ENCODE data around the gene PROSER1. TPM values are rescaled to one million over a fixed set of nuclear protein-coding genes. Genes with fewer than 3 reads are reported as not detected.

Gene PROSER1
- total RNA-seq, 1 experiment from 2014 or later: 58.5 TPM

DNA sequence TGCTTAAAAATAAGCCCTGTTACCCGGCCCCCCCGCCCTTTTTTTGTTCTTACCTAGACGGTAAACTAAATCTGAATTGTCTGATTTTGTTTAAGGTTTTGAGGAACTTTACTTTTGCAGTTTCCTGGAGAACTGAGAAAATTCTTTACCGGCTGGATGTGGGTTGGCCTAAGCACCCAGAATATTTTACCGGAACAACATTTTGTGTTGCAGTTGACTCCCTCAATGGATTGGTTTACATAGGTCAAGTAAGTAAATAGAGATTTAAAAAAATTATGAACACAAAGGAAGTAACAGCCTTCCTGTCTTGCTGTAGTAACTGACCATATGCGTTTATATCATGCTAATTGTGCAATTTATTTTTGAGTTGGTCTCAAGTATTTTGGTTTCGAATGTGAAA, 1.2 kb upstream of the PROSER1 start:
- H3K36me3 ChIP-seq (ENCODE audit: insufficient read depth, low read length, poor library complexity, severe bottlenecking): no peaks in the 10 kb centered on the region
- ChIA-PET CTCF (no interaction called here), POLR2A (ENCODE audit: low non-redundant PET) (no interaction called here)
- intact Hi-C loops (cut with micrococcal nuclease; ENCODE audit: unreplicated experiment): loop anchor here (5.0 to 10.0 kb wide), 2 partner anchors 374 to 633 kb away; no protein-coding TSS in a partner anchor
- H3K9me3 ChIP-seq (ENCODE audit: low read depth, low read length, poor library complexity, severe bottlenecking): no peaks in the 10 kb centered on the region
- TF ChIP-seq, protein P1, sequence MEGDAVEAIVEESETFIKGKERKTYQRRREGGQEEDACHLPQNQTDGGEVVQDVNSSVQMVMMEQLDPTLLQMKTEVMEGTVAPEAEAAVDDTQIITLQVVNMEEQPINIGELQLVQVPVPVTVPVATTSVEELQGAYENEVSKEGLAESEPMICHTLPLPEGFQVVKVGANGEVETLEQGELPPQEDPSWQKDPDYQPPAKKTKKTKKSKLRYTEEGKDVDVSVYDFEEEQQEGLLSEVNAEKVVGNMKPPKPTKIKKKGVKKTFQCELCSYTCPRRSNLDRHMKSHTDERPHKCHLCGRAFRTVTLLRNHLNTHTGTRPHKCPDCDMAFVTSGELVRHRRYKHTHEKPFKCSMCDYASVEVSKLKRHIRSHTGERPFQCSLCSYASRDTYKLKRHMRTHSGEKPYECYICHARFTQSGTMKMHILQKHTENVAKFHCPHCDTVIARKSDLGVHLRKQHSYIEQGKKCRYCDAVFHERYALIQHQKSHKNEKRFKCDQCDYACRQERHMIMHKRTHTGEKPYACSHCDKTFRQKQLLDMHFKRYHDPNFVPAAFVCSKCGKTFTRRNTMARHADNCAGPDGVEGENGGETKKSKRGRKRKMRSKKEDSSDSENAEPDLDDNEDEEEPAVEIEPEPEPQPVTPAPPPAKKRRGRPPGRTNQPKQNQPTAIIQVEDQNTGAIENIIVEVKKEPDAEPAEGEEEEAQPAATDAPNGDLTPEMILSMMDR (conservative IDR thresholded peaks at IDR 0.05; ENCODE audit: low read depth, low read length): no peak
- no peak for TF ChIP-seq EZH2 (IDR thresholded peaks at IDR 0.05; ENCODE audit: borderline replicate concordance, low read depth, low read length, poor library complexity, severe bottlenecking)
- H3K27me3 ChIP-seq (replicated peaks; ENCODE audit: insufficient read depth, low read depth, low read length, poor library complexity): no peaks in the 10 kb centered on the region
- peaks cover 17% of the 10 kb centered on the region for H3K4me1 ChIP-seq (ENCODE audit: insufficient read depth, low read length, poor library complexity, severe bottlenecking)
- no peak for DNase-seq (ENCODE audit: low spot score)
- BruUV-seq (replicated peaks): no TSS peak
- H3K4me3 ChIP-seq (ENCODE audit: low read depth, low read length, poor library complexity, severe bottlenecking): peak overlapping the region; percentile 89
- peak overlapping the region; percentile 82 for H3K27ac ChIP-seq (ENCODE audit: low read depth, low read length, poor library complexity, severe bottlenecking)

DNA sequence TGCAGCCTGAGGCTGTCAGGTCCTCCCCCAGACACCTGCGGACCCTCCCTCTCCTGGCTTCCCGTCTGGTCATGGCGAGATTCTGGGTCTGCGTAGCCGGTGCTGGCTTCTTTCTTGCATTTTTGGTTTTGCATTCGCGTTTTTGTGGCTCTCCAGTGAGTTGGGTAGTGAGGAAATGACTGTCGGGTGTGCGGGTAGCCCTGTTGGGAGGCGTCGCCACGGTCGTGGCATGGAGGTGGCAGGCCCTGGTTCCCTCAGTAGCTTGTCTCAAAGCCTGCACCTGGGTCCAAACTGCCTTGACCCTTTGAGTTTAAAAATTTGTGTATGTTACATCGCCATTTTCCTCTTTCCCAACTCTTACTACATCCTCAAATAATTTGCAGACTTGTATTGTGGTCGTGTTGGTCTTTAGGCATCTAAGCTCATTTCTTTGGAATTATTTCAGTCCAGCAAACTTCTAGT, 711 bp upstream of the PROSER1 start:
- Histone ChIP-seq H3K36me3 (ENCODE audit: insufficient read depth, low read length, poor library complexity, severe bottlenecking) (no peaks in the 10 kb centered on the region), H3K27ac (ENCODE audit: low read depth, low read length, poor library complexity, severe bottlenecking) (peak overlapping the region; percentile 82), H3K27me3 (replicated peaks; ENCODE audit: insufficient read depth, low read depth, low read length, poor library complexity) (no peaks in the 10 kb centered on the region), H3K4me3 (ENCODE audit: low read depth, low read length, poor library complexity, severe bottlenecking) (peak overlapping the region; percentile 89), H3K9me3 (ENCODE audit: low read depth, low read length, poor library complexity, severe bottlenecking) (no peaks in the 10 kb centered on the region), H3K4me1 (ENCODE audit: insufficient read depth, low read length, poor library complexity, severe bottlenecking) (peaks cover 21% of the 10 kb centered on the region)
- peak; percentile 63 for DNase-seq (ENCODE audit: low spot score)
- TF ChIP-seq, protein P1 (conservative IDR thresholded peaks at IDR 0.05; ENCODE audit: low read depth, low read length): no peak
- no peak for TF ChIP-seq EZH2 (IDR thresholded peaks at IDR 0.05; ENCODE audit: borderline replicate concordance, low read depth, low read length, poor library complexity, severe bottlenecking)
- intact Hi-C loops (cut with micrococcal nuclease; ENCODE audit: unreplicated experiment): loop anchor here (5.0 to 10.0 kb wide), 2 partner anchors 374 to 634 kb away; no protein-coding TSS in a partner anchor
- POLR2A ChIA-PET (ENCODE audit: low non-redundant PET): no interaction called here
- CTCF ChIA-PET: interaction anchor here (1.3 kb wide), 1 partner anchor 577 kb away, joined by 4 read pairs; no protein-coding TSS in a partner anchor
- no TSS peak for BruUV-seq (replicated peaks)

DNA sequence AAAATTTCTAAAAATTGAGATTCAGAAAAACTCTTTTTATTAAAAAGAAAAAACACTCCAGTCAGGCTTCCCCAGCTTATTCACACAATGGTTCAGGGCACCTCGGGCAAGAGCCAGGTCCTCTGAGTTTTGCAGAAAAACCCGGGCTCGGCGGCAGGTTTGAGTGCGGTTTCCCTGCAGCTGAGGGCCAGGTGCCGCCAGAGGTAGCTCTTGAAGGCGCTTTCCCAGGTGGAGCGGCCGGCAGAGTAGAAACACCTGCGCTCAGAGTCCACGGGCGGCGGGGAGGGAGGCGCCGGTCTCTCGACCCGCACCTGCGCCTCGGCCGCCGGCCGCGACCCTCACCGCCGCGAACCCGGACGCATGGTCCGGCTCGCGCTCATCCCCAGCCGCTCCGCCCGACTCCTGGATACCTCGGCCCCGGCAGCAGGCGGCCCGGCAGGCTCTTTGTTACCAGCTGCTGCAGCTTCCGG, 444 bp downstream of the PROSER1 start:
- no TSS peak for BruUV-seq (replicated peaks)
- Histone ChIP-seq H3K9me3 (ENCODE audit: low read depth, low read length, poor library complexity, severe bottlenecking) (no peaks in the 10 kb centered on the region), H3K4me3 (ENCODE audit: low read depth, low read length, poor library complexity, severe bottlenecking) (peak overlapping the region; percentile 89), H3K27me3 (replicated peaks; ENCODE audit: insufficient read depth, low read depth, low read length, poor library complexity) (no peaks in the 10 kb centered on the region), H3K36me3 (ENCODE audit: insufficient read depth, low read length, poor library complexity, severe bottlenecking) (no peaks in the 10 kb centered on the region), H3K4me1 (ENCODE audit: insufficient read depth, low read length, poor library complexity, severe bottlenecking) (peaks cover 21% of the 10 kb centered on the region), H3K27ac (ENCODE audit: low read depth, low read length, poor library complexity, severe bottlenecking) (peak overlapping the region; percentile 82)
- POLR2A ChIA-PET (ENCODE audit: low non-redundant PET): no interaction called here
- no peak for TF ChIP-seq EZH2 (IDR thresholded peaks at IDR 0.05; ENCODE audit: borderline replicate concordance, low read depth, low read length, poor library complexity, severe bottlenecking)
- TF ChIP-seq, protein P1 (conservative IDR thresholded peaks at IDR 0.05; ENCODE audit: low read depth, low read length): no peak
- DNase-seq (ENCODE audit: low spot score): no peak
- CTCF ChIA-PET: interaction anchor here (1.1 to 1.3 kb wide), 2 partner anchors 13 to 579 kb away, joined by 4 to 5 read pairs; no protein-coding TSS in a partner anchor
- intact Hi-C loops (cut with micrococcal nuclease; ENCODE audit: unreplicated experiment): loop anchor here (5.0 to 10.0 kb wide), 2 partner anchors 373 to 635 kb away; no protein-coding TSS in a partner anchor

Measured in A673 (cell line).